HG03066 (cell line): Measurements from ENCODE around the gene STAT5A.

Experiments
- ATAC-seq: cut with Tn5 transposase; IDR thresholded peaks from one replicate; pipeline ENCODE4 v1.9.1; 2021; ENCODE audit warnings: low read depth; ENCODE audit not compliant: unreplicated experiment

The STAT5A gene

GRCh38 chr17:42322382-42323267, 34.3 kb downstream of the STAT5A start:
- no peak for ATAC-seq

- ATAC-seq: no peak
These were observed 35.0 kb downstream of the STAT5A start for GRCh38 chr17:42323268-42323773.

- no peak for ATAC-seq
These were observed 36.7 kb downstream of the STAT5A start for GRCh38 chr17:42325026-42325425.

GRCh38 chr17:42329025-42329976, 41.0 kb downstream of the STAT5A start:
- no peak for ATAC-seq

GRCh38 chr17:42333053-42333452, 44.8 kb downstream of the STAT5A start:
- no peak for ATAC-seq

GRCh38 chr17:42334677-42335076, 46.4 kb downstream of the STAT5A start:
- no peak for ATAC-seq

GRCh38 chr17:42337442-42337841, 49.1 kb downstream of the STAT5A start:
- ATAC-seq: peak; percentile 55

- no peak for ATAC-seq
These were observed 50.2 kb downstream of the STAT5A start for GRCh38 chr17:42338427-42338985.

GRCh38 chr17:42339221-42339620, 50.9 kb downstream of the STAT5A start:
- no peak for ATAC-seq

GRCh38 chr17:42340691-42341127, 52.4 kb downstream of the STAT5A start:
- no peak for ATAC-seq

- no peak for ATAC-seq
These were observed 53.3 kb downstream of the STAT5A start for GRCh38 chr17:42341568-42341967.

GRCh38 chr17:42342242-42343008, 54.1 kb downstream of the STAT5A start:
- no peak for ATAC-seq

- no peak for ATAC-seq
These were observed 57.2 kb downstream of the STAT5A start for GRCh38 chr17:42345396-42346073.

- ATAC-seq: no peak
These were observed 58.2 kb downstream of the STAT5A start for GRCh38 chr17:42346481-42346880.

- no peak for ATAC-seq
These were observed 58.9 kb downstream of the STAT5A start for GRCh38 chr17:42347198-42347597.

GRCh38 chr17:42347606-42348005, 59.3 kb downstream of the STAT5A start:
- no peak for ATAC-seq

GRCh38 chr17:42348104-42348503, 59.8 kb downstream of the STAT5A start:
- ATAC-seq: no peak

- no peak for ATAC-seq
These were observed 66.9 kb downstream of the STAT5A start for GRCh38 chr17:42354956-42355843.
